HG03097 (cell line): ENCODE measurements around the gene SLIT1.

ENCODE experiments used
- ATAC-seq: cut with Tn5 transposase; IDR thresholded peaks from one replicate; pipeline ENCODE4 v1.9.1; 2021; ENCODE audit not compliant: unreplicated experiment, low FRiP score

Gene SLIT1

GRCh38 chr10:97175586-97175985 is 10.2 kb downstream of the SLIT1 start:
- ATAC-seq = no peak

DNA sequence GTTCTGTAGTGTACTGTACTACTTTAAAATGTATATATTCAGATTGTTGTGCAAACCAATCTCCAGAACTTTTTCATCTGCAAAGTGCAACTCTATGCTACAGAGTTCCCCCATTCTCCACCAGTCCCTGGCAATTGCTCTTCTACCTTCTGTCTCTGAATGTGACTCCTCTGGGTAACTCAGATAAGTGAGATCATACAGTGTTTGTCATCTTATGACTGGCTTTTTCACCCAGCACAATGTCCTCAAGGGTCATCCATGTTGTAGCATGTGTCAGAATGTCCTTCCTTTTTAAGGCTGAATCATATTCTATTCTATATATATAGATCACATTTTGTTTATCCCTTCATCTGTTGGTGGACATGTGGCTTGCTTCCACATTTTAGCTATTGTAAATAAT is 10.8 kb downstream of the SLIT1 start:
- no peak for ATAC-seq

DNA sequence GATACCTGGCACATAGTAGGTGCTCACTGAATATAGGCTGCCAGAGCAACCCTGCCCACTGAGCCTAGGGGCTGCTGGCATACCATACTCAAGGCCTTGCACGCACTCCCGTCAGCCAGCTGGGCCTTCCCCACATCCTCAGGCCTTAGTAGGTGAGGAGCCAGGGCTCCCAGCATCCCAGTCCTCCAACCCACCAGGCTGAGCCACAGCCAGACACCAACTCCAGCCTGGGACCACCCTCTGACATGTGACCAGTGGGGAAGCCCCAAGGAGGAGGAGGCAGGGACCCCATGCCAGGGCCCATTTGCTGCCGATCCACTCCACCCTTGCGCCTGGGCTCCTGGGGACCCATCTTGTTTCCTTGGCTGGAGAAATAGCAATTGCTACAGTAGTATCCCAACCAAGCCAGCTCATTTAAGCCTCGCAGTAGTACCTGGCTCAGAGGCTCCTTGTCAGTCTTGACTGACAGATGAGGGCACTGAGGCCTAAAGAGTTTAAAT is 11.4 kb downstream of the SLIT1 start:
- ATAC-seq = no peak

DNA sequence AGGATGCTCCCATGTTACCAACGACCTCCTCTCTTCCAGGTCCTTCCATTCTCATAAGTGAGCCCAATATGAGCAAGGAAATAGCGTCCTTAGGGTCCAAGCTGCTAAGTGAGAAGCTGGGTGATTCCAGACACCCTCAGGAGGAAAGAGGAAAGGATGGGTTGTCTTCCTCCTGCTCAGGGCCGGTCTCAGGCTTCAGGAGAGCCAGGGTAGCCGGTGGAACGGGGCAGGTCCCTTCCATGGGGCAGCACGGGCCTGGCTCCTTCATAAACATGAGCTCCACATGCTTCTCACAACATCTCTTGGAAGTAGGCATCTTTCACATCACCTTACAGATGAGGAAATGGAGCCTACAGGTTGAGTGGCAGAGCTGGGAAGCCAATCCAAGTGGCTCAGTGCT is 12.7 kb downstream of the SLIT1 start:
- no peak for ATAC-seq

- no peak for ATAC-seq
These were observed 14.8 kb downstream of the SLIT1 start for GRCh38 chr10:97171001-97171400.

DNA sequence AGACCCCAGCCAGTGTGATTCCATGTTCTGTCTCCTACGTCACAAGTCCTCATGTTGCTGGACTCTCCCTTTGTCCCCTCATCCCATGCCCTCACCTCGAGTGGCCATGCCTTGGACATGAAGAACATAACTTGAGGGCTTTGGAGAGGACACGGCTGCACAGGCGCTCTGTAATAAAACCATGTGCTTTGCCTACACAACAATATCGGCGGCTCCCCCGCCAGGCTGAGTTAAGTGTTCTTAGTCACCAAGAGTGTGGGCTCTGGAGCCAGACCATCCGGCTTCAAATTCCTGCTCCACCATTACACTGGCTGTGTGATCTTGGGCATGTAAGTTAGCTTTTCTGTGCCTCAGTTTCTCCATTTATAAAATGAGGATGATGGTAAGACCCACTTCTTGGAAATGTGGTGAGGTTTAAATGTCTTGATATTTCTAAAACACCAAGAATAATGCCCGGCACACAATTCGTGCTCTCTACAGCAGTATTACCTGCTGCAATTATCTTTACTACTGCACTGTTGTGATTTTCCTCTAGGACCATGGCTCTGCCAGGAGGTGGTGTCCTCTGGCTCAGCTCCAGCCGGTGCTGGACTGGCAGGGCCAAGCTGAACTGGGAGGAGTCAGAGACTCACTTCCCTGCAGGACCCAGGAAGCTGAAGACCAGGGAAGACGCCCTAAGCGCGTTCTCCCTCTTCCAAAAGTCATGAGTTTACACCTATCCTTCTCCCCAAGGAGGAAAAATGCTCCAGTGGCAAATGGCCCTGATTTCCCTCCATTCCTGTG is 15.7 kb downstream of the SLIT1 start:
- ATAC-seq = no peak

DNA sequence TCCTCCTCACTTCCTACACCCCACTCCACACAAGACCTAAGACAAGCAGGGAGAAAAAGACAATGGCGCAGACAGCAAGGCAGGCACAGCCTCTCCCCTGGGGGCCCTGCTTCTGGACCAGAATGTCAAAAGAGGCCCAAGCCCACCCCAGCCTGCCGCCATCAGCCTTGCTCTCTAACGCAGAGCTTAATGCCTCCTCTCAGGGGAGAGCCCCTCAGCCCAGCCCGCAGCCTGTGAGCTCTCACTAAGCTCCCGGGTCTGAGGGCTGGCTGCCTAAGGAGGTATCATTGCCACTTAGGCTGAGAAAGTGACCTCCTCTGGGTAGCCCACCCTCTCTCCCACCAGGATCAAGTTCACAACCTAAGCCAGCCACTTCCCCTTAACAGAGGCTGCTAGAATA is 16.7 kb downstream of the SLIT1 start:
- no peak for ATAC-seq

DNA sequence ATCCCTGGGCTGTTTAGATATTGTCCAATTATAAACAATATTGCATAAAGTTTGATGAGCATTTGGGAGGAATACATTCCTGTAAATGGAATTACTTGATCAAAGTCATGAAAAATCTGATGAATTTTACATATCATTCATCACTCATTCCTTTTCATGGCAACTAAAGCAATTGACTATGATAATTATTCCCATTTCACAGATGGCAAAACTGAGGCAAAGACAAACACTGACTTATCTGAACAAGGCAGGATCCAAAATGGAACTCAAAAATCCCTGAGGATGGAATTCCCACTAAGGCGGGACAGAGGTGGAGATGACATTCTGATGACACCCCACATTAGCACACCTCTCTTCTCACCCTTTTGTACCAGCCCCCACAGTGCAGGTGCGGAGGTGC is 17.1 kb downstream of the SLIT1 start:
- ATAC-seq = no peak

GRCh38 chr10:97165499-97165898 is 20.3 kb downstream of the SLIT1 start:
- ATAC-seq = no peak

GRCh38 chr10:97163781-97164501 is 21.8 kb downstream of the SLIT1 start:
- no peak for ATAC-seq

GRCh38 chr10:97163181-97163580 is 22.6 kb downstream of the SLIT1 start:
- no peak for ATAC-seq

- ATAC-seq = no peak
These were observed 26.0 kb downstream of the SLIT1 start for GRCh38 chr10:97159646-97160305.

DNA sequence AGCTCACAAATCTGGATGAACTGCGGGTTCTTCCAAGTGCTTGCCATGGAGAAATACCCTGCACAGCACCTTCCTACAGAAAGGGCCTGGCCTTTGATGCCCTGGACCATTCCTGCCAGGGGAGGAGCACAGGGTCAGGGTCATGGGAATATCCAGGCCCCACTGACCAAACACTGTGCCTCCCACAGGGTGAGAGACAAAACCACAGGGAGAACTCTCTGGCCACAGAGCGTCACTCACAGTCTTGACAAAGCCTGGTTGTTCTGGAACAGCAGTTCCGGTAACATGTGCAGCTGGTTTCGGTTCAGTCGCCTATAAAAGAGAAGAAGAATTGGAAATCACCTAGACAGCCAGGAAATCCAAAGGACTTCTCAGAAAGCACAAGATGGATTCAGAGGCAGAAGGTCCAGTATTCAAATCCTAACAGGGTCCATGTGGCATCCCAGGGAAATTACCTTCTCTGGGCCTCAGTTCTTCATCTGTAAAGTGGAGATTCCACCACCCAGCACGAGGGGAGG is 28.1 kb downstream of the SLIT1 start:
- no peak for ATAC-seq

DNA sequence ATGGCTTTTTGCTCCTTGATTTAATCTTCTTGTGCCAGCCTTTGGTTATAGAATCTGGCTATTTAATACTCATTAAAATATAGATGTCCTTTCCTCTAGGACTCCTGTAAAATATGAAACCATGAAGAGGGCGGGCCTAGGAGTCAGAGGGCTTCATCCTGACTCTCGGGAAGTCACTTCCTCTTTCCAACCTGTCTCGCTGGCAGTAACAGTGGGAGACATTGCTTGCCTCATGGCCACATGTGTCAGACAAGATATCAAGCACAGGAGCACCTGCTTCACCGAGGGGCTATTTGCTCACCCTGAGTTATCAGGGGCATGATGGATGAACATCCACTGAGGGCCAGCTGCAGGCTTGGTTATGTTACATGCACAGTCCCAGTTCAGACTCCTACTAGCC is 31.0 kb downstream of the SLIT1 start:
- no peak for ATAC-seq

DNA sequence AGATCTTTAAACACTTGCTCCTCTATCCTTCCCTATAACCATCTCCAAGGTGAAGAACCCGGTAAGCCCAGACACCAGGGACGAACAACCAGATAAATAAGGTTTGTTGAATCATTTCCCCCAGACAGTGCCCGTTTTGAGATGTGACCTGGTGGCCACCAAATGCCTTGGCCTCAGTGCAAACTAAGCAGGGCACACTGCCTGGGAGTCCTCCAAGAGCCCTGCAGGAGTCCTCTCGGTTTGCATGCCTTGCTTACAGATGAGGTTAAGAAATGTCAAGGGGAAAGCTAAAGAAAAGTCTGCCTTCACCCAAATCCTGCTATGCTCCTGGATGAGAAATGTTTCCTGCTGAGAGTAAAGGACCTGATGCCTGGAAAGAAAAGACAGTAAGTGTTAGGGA is 31.6 kb downstream of the SLIT1 start:
- no peak for ATAC-seq

DNA sequence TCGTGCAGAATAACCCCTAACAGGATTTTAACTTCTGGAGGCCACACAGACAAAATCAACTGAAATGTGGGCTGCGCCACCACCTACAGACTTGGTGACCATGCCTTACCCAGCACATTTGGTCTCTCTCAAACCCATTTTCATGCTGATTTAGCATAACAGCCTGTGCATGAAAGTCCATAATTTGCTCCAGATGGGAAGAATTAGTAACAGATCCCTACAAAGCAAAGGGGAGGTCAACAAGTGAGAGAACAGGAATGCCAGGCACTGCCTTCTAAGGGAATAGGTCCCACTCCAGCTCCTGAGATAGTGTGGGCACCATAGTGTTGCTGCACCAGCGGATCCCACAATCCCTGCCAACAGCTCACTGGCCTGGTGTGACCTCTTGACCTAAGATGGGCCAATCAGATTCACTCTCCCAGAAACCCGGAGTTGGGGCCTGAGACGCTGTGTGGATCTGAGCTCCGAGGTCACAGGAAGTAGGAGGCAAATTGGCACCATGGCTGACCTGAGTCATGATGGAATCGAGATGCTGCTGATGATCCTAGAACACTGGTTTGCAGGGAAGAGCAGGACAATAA is 32.4 kb downstream of the SLIT1 start:
- no peak for ATAC-seq

DNA sequence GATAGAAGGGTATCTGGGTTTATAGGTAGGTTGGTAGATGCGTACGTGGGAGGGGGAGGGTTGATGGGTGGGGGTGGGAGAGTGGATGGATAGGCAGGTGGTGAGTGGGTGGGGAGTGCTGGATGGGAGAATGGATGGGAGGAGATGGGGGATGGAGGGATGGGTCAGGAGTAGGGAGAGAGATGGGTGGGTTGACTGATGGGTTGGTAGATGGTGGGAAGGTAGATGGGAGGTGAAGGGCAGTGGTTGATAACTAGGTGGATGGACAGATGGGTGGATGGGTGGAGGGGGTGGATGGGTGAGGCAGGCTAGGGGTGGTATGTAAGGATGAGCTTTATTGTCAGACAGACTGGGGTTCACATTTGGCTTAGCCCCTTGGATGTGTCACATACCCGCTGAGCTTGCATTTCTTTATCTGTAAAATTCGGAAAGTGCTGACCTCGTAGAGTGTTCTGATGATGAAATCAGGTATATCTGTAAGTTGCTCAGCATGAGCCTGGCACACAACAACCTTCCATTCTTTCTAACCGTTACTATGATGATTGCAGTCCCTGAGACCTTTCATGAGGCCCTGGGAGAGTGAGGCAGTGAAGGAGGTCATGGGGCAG is 34.3 kb downstream of the SLIT1 start:
- no peak for ATAC-seq

GRCh38 chr10:97150616-97151015 is 35.1 kb downstream of the SLIT1 start:
- no peak for ATAC-seq

- ATAC-seq = no peak
These were observed 35.7 kb downstream of the SLIT1 start for GRCh38 chr10:97150013-97150595.

DNA sequence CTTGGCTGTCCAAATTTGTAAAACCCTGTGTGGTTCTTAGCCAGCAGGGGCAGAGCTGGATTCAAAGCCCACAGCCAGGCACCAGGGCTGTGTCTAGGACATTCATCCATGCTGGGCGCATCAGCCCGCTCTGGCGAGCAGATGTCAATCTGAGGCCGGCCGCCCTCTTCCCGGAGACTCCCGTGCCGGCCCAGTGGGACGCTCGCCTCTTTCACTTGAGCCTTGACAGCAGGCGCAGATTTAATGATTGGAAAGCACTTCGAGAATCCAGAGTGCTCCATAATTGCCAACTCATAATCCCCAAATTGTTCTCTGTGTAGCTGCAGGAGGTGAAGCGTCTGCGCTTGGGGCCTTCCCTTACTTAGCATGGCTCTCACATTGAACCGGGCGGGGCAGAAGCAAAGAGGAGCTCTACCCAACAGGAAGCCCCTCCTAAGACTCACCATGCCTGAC is 36.7 kb downstream of the SLIT1 start:
- no peak for ATAC-seq
